Posterior vena cava (tissue), 2 donors: ENCODE measurements around the gene HS3ST5. TPM values are rescaled to one million over a fixed set of nuclear protein-coding genes. Genes with fewer than 3 reads are reported as not detected.
"Not testable (repeated sequence)": the region's sequence is repeated elsewhere in the genome, so short reads cannot be mapped to it uniquely, and the experiment has no call there.

Experiments
- DNase-seq: peaks from one replicate; pipeline ENCODE4 v3.0.0-alpha.2; 2020; ENCODE audit warnings: low spot score
- intact Hi-C, 2 donors: fragments of 100-400 bp; cut with DNase I; formaldehyde crosslinking; loops; one replicate each; pipeline versions ENCODE4 v1.14.1 to v1.14.2; 2022 to 2023
- total RNA-seq, 2 donors: library from RNA; stranded (reverse); fragmentation: NEBNext Ultra II Directional; extraction: Animal tissue kit (Norgen Biotek cat#: 25700); gene quantifications; one replicate each; pipeline ENCODE4 v1.2.1, GENCODE V29; 2021
- donor health status: DM: yes; HTN: yes; CAD: no.
- donor health status: DM: yes; HTN: yes; CAD: no.

The HS3ST5 gene
- total RNA-seq, 2 donors from 2014 or later: not detected

DNA sequence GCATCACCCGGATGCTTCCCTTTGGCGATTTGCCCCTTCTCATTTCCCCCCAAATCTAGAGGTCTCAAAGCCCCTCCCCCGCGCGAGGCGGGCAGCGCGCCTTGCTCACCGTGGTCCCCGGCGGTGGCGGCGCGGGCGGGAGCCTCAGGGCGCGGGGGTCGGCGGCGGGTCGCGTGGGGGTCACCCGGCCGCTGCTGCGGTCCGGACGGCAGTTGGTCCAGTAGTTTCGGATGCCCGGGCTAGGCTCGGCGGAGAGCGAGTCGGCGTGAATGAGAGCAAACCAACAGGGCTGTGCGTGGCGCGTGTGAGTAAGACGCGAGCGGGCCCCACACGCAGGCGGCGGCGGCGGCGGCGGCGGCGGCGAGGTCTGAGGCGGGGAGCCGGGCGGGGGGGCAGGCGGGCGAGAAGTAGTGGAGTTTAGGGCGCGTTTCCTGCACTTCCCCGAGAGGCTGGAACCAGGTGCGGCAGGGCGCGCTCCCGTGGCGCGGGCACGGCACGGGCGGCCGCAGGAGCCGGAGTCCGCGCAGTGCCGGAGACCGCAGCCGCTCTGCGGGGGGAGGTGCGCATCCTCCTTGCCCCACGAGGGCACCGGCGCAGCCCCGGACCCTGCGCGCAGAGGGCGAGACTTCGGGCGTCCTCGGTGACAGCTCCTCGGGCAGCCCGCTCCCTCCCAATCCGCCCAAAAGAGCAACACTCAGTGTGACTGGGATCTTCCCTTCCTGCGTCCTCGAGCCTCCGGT lies 567 bp downstream of the HS3ST5 start:
- intact Hi-C loops: no loop called here

DNA sequence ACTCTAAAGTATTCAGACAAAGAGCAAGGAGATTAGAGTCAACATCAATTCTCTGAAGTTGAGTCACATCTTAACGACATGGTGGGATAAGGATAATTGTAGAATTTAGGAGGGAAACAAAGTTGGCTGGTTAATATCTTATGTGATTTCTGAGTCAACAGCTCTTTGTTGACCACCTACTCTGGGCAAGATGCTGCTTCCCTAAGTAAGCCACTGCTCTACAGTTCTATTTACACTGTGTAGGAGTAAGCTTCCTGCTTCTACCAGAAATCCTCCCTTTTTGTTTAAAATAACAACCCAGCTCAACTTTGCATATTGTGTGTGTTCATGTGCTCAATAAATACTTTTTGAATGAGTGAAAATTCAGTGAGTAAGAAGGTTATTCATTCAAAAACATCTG lies 3.1 kb downstream of the HS3ST5 start:
- intact Hi-C loops: no loop called here
- no peak for DNase-seq

More for the DNA sequence above, 567 bp downstream of the HS3ST5 start:
- peak; percentile 79 for DNase-seq

DNA sequence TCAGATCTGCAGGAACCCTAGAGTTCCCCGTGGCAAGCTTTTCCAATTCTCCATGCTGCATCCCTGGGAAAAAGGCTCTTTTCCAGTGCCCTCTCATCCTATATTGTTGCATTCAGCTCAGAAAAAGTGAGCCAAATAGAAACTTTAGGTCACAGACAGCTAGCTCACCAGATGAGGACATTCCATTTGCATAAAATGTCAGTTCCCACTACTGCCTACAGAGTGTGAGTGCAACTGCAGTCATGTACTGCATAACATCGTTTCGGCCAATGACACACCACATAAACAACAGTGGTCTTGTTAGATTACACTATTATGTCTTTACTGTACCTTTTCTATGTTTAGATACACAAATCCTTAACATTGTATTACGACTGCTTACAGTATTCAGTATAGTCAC lies 8.6 kb downstream of the HS3ST5 start:
- no peak for DNase-seq
- intact Hi-C loops: no loop called here

DNA sequence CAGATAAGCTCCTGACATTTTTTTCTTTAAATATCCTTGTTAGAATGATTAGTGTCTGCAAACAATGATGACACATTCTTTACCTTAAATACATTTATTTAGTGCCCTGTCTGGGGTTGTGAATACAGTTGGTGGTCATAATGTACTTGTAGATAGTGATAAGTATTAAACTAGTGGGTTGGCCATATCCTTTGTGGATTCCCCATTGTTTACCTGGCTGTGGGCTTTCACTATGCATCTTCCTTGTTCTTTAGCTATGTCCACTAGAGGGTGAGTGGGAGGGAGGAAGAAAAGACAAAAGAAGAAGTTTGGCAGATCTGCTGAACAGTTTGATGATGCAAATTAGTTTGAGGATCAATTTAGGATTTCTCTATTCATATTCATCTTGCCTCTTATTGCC lies 15.7 kb downstream of the HS3ST5 start:
- DNase-seq: no peak
- intact Hi-C loops: no loop called here

DNA sequence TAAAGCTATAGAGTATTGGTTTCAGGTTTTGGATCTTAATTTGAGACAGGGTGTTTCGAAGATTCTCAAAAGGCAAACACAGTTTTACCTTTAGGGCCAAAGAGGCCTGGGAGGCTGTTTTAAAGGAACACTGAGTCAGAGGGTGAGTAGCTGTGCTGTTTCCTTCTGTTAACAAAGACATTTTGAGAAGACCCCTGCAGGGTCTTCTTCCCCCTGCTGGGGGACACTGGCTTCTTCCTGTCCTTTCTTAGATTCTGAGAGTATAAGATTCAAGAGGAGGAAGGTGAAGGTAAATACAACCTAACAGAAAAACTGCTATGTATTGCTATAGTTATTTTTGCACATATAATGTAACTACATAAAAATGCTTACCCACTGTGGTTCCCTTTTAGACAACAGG lies 19.0 kb downstream of the HS3ST5 start:
- DNase-seq: no peak
- intact Hi-C loops: no loop called here

DNA sequence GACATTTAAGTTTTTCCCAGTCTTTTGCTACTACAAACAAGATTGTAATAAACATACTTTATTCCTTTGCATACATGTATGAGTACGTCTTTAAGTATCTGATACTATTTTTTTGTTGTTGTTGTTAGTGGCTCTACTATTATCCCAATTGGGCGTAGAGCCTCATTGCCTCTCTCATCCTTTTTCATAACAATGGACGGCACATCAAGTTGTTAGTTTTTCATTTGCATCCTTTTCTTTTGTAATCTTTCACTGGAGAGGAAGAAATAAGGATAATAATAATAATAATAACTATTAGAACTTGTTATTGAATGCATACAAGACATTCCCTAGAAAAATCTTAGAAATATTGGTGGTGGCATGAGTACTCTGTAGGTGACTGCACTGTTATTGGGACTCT lies 23.1 kb downstream of the HS3ST5 start:
- no peak for DNase-seq
- intact Hi-C loops: no loop called here

DNA sequence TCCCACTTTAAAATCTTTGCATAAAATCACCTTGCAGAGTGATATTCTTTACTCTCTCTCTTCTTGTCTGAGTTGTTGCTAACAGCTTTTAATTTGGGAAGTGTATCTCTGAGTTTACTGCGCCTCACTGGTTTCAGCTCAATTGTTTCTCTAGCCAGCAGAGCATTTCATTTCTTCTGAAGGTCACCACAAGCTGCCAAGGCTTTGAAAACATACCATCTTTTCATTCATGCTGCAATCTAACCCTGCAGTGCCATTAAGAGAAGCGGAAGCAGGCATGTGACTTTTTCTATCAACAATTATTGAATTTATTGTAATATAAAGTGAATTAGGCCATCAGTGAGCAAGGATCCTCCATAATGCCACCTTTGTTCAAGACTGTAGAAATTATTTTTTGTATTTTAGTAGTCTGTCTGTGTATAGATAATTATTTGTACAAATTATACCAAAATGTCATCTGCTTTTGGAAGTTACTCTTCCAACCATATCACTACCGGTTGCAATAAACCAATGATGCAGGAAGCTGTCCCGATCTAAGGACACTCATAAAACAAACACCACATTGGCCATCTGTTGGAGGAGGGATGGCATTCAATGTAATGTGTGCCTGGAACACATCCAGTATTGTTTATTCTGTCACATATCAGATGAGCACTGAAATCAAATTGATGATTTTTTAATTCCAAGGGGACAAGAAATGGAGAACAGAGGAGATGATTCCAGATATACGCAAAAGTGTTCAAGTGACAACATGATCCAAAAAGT lies 26.8 kb downstream of the HS3ST5 start:
- intact Hi-C loops: no loop called here
- no peak for DNase-seq

DNA sequence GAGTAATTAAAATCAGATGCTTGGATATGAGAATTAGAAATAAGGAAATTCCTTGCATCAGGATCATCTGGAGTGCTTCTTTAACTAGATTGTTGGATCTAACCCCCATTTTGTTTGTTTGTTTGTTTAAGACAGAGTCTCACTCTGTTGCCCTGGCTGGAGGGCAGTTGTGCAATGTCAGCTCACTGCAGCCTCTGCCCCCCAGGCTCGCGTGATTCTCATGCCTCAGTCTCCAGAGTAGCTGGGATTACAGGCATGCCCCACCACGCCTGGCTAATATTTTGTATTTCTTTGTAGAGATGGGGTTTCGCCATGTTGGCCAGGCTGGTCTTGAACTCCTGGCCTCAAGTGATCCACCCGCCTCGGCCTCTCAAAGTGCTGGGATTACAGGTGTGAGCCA lies 29.0 kb downstream of the HS3ST5 start:
- intact Hi-C loops, DNase-seq: not testable (repeated sequence)

DNA sequence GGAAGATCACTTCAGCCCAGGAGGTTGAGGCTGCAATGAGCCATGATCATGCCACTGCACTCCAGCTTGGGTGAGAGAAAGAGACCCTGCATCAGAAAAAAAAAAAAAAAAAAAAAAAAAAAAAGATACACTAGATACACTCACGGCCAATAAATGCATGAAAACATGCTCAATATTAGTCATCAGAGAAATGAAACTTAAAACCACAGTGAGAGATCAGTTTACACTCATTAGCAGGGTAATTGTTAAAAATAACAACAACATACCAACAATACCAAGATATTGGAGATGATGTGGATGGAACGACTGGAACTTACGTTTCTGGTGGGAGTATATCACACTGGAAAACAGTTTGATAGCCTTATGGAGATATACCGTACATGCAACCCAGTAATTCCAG lies 29.9 kb downstream of the HS3ST5 start:
- intact Hi-C loops: no loop called here
- DNase-seq: no peak

DNA sequence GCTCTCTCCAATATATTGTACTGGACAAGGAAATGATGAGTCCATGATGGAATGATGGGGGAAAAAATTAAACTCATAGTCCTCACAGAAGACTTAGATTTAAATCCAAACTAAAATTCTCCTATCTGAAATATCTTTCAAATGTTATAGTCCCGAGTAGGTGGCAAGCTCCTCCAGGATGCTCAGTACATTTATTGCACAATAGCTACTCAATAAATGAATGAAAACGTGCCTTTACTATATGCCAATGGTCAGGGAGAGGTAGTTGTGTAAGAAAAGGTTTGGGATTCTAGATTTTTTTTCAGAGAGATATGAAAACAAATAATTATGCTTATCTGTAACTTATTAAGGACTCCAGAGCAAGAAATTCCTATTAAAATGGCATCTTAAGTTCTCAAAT lies 32.8 kb downstream of the HS3ST5 start:
- no peak for DNase-seq
- intact Hi-C loops: no loop called here

DNA sequence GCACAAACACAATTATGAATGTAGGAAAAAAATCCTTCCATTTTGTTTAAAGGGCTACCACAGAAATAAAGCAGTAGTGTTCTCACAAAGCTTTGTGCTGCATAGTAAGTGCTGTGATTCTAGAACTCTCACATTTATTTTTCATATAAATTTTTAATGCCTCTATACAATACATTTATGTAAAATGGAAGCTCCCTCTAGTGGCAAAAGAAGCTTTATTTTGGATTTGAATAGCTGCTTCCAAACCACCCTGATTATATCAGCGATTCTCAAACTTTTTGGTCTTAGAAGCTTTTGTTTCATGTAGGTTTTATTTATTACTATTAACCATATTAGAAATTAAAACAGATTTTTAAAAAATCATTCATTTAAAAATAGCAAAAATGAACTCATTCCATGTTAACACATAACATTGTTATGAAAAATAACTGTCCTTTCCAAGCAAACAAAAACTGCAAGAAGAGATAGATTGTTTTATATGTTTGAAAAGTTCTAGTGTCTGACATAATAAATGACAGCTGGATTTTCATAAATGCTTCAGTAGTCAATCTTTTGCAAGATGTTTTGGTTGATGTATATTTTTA lies 38.4 kb downstream of the HS3ST5 start:
- DNase-seq: no peak
- intact Hi-C loops: no loop called here

DNA sequence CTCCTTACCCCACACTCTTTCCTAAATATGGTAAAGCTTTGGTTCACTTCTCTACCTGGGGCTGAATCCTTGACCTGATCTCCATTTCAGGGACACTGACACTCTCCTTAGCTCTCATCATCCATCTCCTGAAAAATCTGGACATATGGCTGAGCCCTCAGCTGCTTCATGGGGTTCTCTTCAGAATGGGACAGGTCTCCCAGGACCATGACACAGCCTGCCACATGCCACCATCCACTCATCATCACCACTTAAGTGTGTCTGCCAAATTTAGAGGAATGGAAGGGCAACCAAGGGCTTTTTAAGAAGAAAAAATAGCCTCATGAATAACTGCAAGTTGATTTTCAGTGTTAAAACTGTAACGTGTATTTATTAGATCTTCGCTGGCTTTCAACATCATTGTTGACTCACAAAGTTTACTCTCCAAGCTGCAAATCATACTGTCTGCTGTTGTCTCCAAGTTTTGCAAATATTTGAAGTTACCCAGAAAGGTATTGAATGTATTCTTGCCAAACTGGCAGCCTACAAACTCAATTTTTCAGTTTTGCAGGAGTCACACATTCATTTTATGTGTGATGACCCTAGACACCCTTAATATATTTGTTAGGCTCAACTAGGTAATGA lies 41.1 kb downstream of the HS3ST5 start:
- no peak for DNase-seq
- intact Hi-C loops: no loop called here

DNA sequence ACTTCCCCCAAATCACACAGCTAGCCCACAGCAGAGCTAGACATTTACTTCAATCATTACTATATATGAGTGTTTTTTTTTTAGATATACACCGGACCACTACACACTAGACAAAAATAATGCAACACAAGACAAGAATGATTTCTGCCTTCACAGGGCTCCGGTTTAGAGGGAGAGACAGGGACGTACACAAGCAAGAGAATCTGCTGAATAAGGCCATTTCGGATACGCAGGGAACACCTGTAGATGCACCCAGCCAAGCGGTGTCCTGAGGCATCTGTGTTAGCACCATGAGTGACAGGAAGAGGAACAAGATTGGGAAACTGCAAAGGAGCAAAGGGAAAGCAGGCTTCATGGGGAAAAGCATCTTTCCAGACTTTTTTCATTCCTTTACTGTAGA lies 45.7 kb downstream of the HS3ST5 start:
- intact Hi-C loops: no loop called here
- no peak for DNase-seq

DNA sequence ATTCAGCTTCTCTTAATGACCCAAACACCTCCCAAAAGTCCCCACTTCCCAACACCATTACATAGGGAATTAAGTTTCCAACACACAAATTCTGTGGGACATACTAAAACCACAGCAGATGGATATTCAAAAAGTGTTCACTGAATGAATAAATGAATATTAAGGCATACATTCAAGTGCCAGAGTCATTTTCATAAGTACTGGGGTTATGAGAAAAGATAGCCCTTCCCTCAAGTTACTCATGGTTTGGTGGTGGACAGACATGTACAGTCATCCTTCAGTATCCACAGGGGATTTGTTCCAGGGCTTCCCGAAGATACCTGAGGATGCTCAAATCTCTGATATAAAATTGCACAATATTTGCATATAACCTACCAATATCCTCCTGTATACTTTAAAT lies 50.4 kb downstream of the HS3ST5 start:
- intact Hi-C loops: no loop called here
- no peak for DNase-seq

DNA sequence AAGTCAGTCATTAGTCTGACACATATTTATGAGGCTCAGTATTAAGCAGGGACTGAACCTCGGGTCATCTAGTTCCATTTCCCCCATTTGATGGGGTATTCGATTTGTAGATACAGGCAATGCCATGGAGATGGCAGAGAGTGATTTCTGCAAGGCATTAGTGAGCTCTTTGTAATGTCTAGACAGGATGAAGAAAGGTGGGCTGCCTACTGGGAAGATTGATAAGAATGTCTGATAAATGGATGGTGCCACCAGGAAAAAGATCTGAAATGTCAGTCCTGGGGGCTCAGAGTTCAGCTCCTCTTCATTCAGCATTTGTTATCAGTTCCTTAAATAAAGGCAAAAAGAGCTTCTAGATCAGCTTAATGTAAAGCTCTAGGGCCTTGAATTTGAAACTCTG lies 51.4 kb downstream of the HS3ST5 start:
- intact Hi-C loops: no loop called here
- DNase-seq: no peak

DNA sequence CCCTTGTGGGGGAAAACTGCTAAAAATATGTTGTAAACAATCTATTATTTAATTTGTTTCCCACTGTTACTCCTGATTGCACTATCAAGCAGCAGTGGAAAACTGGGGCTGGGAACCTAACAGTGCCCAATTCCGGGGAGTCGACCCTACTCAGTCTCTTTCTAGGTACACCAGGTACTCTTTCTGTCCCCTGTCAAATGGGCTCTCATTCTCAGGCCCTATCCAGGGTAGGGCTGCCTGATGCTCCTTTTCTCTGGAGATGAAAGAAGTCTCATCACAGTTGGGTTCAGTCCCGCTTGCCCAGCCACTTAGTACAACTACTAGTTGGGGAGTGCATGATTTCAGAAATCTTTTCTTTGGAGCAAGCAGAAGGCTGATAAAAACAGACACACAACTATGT lies 52.0 kb downstream of the HS3ST5 start:
- DNase-seq: no peak

DNA sequence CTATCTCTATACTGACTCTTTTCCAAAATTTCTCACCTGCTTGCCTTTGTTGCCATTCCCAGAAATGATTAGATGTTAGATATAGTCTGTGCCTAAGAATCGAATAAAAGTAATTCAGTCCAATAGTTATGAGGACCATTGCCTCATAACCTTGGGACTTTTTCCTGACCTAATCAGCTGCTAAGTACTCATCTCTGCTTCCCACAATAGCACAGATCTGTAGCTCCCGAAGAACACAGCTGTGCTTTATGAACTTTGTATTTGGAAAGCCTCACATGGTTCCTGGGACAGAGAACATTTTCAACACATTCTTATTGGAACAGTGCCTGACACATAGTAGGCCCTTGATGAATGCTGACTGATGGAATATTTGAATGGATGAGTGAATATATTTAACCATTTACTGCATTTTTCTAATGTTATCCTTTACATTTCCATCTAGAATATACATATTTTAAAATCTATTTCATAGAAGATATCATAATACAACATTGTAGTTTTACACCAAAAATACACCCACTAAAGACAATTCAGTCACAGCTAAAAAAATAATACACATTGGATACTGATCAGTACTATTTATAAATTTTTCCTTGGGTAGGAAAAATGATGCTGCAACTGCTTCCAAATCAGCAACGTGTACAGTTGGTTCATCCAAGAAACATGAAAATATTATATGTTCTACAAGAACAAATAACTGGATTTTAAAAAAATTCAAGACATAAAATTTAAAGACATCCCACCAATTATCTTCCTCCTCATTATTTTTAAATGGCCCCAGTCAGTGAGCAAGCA lies 53.9 kb downstream of the HS3ST5 start:
- DNase-seq: no peak
- intact Hi-C loops: no loop called here

More for the DNA sequence above, 52.0 kb downstream of the HS3ST5 start:
- intact Hi-C loops: no loop called here

DNA sequence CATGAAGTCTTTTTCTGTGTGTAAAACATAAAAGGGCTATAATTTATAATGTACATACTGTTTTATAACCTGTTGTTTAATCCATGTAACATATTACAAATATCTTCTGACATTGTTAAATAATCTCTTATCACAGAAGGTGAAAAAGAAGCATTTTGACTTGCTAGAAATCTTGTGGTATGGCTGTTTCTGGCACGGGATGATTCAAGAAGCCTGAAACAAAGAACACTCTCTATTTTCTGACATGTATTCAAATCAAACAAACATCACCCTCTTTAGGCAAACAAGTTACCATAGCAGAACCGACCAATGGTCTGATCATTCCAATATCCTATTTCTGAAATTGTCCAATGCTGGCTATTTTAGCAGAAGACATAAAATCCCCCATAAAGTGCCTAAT lies 55.4 kb downstream of the HS3ST5 start:
- intact Hi-C loops: no loop called here
- no peak for DNase-seq

DNA sequence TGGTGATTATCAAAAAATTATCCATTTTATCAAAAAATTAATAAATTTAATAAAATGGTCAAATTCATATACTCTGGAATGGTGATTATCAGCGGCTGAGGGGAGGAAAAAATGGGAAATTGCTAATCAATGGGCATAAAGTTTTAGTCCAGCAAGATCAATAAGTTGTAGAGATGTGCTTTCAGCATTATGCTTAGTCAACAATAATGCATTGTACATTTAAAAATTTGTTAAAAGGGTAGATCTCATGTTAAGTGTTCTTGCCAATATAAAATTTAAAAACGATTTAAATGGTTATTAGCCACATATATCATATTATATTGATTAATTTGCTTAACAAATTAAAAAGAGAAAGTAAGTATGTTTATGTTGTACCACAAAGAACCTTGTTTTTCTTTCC lies 56.6 kb downstream of the HS3ST5 start:
- no peak for DNase-seq

More for the DNA sequence above, 56.6 kb downstream of the HS3ST5 start:
- intact Hi-C loops: no loop called here
